ENCODE measurements around the gene PRKAG2. TPM values are rescaled to one million over a fixed set of nuclear protein-coding genes. Genes with fewer than 3 reads are reported as not detected.

PRKAG2 gene
- total RNA-seq, 2 donors from 2014 or later, result 38.3 to 78.5 TPM

DNA sequence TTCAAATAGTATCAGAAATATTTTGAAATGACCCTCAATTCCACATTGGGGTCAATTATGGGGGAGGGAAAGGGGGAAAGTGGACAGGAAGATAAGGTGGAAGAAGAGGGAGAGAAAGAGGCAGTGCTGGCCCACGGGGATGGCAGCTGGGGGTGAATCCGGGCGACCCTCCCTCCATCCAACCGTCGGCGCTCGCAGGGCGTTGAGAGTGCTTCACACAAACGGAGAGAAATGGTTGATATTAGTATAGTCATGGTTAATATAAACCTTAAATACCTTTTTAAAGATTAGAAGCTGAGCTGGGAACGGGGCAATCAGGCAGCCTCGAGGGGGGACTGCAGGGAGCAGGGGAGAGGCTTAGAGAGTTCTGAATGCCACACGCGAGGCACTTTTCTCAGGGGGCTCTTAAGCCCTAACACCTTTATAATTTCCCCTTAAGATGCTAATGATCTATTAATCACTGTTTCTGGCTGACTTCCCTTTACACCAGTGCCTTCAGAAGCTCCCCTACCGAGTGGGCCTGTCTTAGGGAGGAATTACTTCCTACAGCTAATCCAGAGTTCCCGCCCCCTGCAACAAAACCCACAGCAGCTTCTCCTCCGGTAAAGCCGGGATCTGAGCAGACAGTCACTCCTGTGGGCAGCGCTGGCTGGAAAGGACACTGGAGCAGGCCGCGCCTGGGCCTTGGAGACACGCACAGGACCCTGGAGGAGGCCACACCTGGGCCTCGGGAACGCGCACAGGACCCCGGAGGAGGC, 39.5 kb downstream of the PRKAG2 start:
- no peak for ATAC-seq (ENCODE audit: insufficient number of reproducible peaks, low FRiP score, low read depth)
- Histone ChIP-seq H3K4me3 (no peak overlapping the region), H3K27ac (no peak overlapping the region), H3K4me1 (ENCODE audit: control insufficient read depth in 1 of 2, low read depth in 2 of 2) (no peaks in the 10 kb centered on the region), H3K36me3 (no peaks in the 10 kb centered on the region), H3K27me3 (replicated peaks; ENCODE audit: insufficient read depth) (no peaks in the 10 kb centered on the region), H3K9me3 (no peaks in the 10 kb centered on the region)
- no peak for DNase-seq (ENCODE audit: low spot score)
- TF ChIP-seq, protein P1, sequence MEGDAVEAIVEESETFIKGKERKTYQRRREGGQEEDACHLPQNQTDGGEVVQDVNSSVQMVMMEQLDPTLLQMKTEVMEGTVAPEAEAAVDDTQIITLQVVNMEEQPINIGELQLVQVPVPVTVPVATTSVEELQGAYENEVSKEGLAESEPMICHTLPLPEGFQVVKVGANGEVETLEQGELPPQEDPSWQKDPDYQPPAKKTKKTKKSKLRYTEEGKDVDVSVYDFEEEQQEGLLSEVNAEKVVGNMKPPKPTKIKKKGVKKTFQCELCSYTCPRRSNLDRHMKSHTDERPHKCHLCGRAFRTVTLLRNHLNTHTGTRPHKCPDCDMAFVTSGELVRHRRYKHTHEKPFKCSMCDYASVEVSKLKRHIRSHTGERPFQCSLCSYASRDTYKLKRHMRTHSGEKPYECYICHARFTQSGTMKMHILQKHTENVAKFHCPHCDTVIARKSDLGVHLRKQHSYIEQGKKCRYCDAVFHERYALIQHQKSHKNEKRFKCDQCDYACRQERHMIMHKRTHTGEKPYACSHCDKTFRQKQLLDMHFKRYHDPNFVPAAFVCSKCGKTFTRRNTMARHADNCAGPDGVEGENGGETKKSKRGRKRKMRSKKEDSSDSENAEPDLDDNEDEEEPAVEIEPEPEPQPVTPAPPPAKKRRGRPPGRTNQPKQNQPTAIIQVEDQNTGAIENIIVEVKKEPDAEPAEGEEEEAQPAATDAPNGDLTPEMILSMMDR (IDR thresholded peaks at IDR 0.05), result no peak

DNA sequence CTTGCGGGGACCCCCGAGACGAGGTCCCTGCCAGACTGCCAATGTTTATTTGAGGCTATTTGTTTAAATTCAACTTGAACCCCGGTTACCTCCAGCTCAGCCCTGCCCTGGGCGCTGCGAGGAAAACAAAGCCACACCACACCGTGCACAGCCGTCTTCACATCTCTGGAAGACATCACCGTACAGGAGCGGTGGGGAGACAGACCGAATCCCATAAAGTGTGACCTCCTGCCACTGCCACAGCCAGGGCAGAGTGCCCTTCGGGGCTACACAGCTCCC, 40.0 kb downstream of the PRKAG2 start:
- Histone ChIP-seq H3K27me3 (replicated peaks; ENCODE audit: insufficient read depth) (no peaks in the 10 kb centered on the region), H3K4me3 (no peak overlapping the region), H3K27ac (no peak overlapping the region), H3K4me1 (ENCODE audit: control insufficient read depth in 1 of 2, low read depth in 2 of 2) (no peaks in the 10 kb centered on the region), H3K36me3 (no peaks in the 10 kb centered on the region), H3K9me3 (no peaks in the 10 kb centered on the region)
- TF ChIP-seq, protein P1 (IDR thresholded peaks at IDR 0.05), result no peak
- ATAC-seq (ENCODE audit: insufficient number of reproducible peaks, low FRiP score, low read depth), result no peak
- DNase-seq (ENCODE audit: low spot score), result no peak

DNA sequence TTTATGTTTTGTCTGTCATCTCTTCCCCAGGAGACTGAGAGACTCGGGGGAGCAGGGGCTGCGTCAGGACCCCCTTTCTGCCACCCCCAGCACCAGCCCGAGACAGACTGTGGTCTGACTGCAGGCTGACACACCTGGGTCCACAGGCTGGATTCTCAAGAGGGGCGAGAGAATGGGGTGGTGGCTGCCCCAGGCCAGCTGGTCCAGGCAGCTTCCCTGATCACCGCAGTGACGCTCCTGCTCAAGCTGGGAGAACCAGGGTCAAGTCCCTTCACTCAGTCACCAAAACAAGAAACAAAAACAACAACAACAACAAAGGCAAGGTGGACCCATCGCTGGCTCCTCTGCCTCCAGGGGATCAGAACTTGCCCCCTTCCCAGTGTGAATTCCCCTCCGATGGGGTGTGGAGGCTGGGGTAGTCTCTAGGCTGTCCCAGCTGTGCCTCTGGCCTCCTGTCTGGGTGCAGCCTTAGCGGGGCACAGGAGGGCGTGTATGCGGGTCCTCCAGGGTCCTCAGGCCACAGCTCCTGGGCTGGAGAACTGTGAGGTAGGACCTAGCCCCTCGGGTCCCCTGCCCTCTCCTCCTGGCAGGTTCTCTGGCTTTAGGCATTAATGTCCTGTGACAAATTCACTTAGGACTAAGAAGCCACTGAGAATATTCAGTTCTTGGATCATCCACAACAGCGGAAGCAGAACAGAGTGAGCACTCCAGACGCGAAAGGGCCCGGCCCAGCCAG, 40.6 kb downstream of the PRKAG2 start:
- no peak overlapping the region for H3K4me3 ChIP-seq
- H3K27ac ChIP-seq, result no peak overlapping the region
- no peaks in the 10 kb centered on the region for H3K27me3 ChIP-seq (replicated peaks; ENCODE audit: insufficient read depth)
- H3K4me1 ChIP-seq (ENCODE audit: control insufficient read depth in 1 of 2, low read depth in 2 of 2), result no peaks in the 10 kb centered on the region
- TF ChIP-seq, protein P1 (IDR thresholded peaks at IDR 0.05), result no peak
- DNase-seq (ENCODE audit: low spot score), result no peak
- ATAC-seq (ENCODE audit: insufficient number of reproducible peaks, low FRiP score, low read depth), result no peak
- no peaks in the 10 kb centered on the region for H3K9me3 ChIP-seq
- H3K36me3 ChIP-seq, result no peaks in the 10 kb centered on the region

DNA sequence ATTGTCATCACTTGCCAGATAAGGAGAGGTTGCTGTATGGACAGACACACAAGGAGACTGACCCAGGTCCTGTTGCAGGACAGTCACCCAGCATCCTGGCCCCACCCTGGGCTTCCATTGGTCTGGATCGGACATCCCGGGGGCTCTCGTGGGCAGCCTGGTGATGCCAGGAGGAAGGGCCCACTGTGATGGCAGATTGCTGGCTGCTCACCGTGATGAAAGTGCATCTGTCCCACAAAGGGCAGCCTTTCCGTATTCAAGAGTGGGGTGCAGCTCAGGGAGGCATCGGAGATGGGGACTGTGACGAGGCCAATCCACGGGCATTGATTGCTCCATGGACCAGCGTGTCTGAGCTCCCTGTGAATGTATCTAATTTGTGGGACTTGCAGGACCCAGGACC, 41.3 kb downstream of the PRKAG2 start:
- no peaks in the 10 kb centered on the region for H3K4me1 ChIP-seq (ENCODE audit: control insufficient read depth in 1 of 2, low read depth in 2 of 2)
- no peak for ATAC-seq (ENCODE audit: insufficient number of reproducible peaks, low FRiP score, low read depth)

More for the DNA sequence above, 41.3 kb downstream of the PRKAG2 start:
- Histone ChIP-seq H3K4me3 (no peak overlapping the region), H3K36me3 (no peaks in the 10 kb centered on the region), H3K9me3 (no peaks in the 10 kb centered on the region), H3K27me3 (replicated peaks; ENCODE audit: insufficient read depth) (no peaks in the 10 kb centered on the region), H3K27ac (no peak overlapping the region)
- no peak for DNase-seq (ENCODE audit: low spot score)
- TF ChIP-seq, protein P1 (IDR thresholded peaks at IDR 0.05), result no peak
